Measurements from ENCODE around the gene PPP3R1. TPM values are rescaled to one million over a fixed set of nuclear protein-coding genes. Genes with fewer than 3 reads are reported as not detected.
A peak's percentile ranks its signal among the peaks of the same experiment; 100 is the strongest.

The PPP3R1 gene
- total and polyA plus RNA-seq, 2 of the 4 experiments (the other 2 are of a cell fraction) = 9.1 to 17.3 TPM

GRCh38 chr2:68282811-68283418, 30.6 kb upstream of the PPP3R1 start:
- Histone ChIP-seq H4K5ac (ENCODE audit: low read depth, low read length) (no peak overlapping the region), H3K4me2 (ENCODE audit: low read depth, low read length) (no peak overlapping the region), H3K4ac (ENCODE audit: low read depth, low read length) (no peak overlapping the region), H3K56ac (ENCODE audit: extremely low read depth, insufficient read depth, low read length) (no peak overlapping the region), H3K18ac (ENCODE audit: low read depth, low read length) (no peak overlapping the region), H4K8ac (ENCODE audit: low read depth in 2 of 2, low read length in 2 of 2) (no peak overlapping the region), H4K91ac (ENCODE audit: insufficient read depth, low read depth, low read length) (no peak overlapping the region), H3K27ac (ENCODE audit: insufficient read depth, low read length) (no peak overlapping the region), H2AK5ac (ENCODE audit: low read depth, low read length) (no peak overlapping the region), H2BK15ac (ENCODE audit: low read depth, low read length) (no peak overlapping the region), H2AFZ (replicated peaks; ENCODE audit: low read length, poor library complexity) (no peak overlapping the region), H2BK5ac (ENCODE audit: low read depth, low read length, poor library complexity, severe bottlenecking) (no peak overlapping the region), H3K27me3 (ENCODE audit: control insufficient read depth, insufficient read depth, low read length) (no peaks in the 10 kb centered on the region), H3K79me1 (ENCODE audit: low read depth in 1 of 2, low read length in 2 of 2) (no peaks in the 10 kb centered on the region), H3K4me3 (ENCODE audit: insufficient read depth, low read depth, low read length) (no peak overlapping the region), H2BK120ac (ENCODE audit: low read depth, low read length) (no peak overlapping the region), H4K20me1 (ENCODE audit: insufficient read depth, low read length) (no peaks in the 10 kb centered on the region), H3K14ac (replicated peaks; ENCODE audit: low read depth, low read length) (no peak overlapping the region), H3K9ac (ENCODE audit: low read depth, low read length) (no peak overlapping the region), H3K4me1 (ENCODE audit: control insufficient read depth, insufficient read depth, low read length) (no peaks in the 10 kb centered on the region; the same call in 1 of the 2 replicates), H3K9me3 (ENCODE audit: control insufficient read depth, insufficient read depth, low read length) (no peaks in the 10 kb centered on the region), H2AK9ac (replicated peaks; ENCODE audit: low read depth, low read length, poor library complexity) (no peak overlapping the region), H3K36me3 (ENCODE audit: control insufficient read depth, insufficient read depth, low read length) (no peaks in the 10 kb centered on the region), H3K9me1 (ENCODE audit: insufficient read depth, low read length) (peaks cover 3% of the 10 kb centered on the region; the same call in 1 of the 2 replicates), H3K23ac (ENCODE audit: low read depth, low read length) (no peak overlapping the region), H2BK20ac (ENCODE audit: low read depth, low read length) (no peak overlapping the region)
- no TSS peak for BruUV-seq (replicated peaks)
- intact Hi-C loops (cut with micrococcal nuclease) (loop anchor here (1.0 to 5.0 kb wide), 2 partner anchors 86 to 161 kb away; no protein-coding TSS in a partner anchor), dilution Hi-C loops (cut with HindIII; ENCODE audit: low sequenced_read_pairs, unreplicated experiment) (no loop called here), in situ Hi-C loops (cut with MboI; ENCODE audit: low sequenced_read_pairs) (no loop called here)
- WGBS, 2 experiments (ENCODE audit: extremely low coverage in 2 of 2, insufficient read length in 1 of 2) = no CpG with 5 or more reads among the region's 5 CpGs
- DNase-seq (peak; percentile 61), ATAC-seq (ENCODE audit: low read depth) (peak; percentile 74)
- CTCF ChIA-PET = interaction anchor here (0.6 to 5.3 kb wide), 5 partner anchors 11 to 160 kb away, joined by 4 to 23 read pairs (median 4); partner anchors contain the start of gene PNO1
- TF ChIP-seq RAD21 (IDR thresholded peaks at IDR 0.05; ENCODE audit: low read length) = peak; percentile 87
- TF ChIP-seq, protein P1, sequence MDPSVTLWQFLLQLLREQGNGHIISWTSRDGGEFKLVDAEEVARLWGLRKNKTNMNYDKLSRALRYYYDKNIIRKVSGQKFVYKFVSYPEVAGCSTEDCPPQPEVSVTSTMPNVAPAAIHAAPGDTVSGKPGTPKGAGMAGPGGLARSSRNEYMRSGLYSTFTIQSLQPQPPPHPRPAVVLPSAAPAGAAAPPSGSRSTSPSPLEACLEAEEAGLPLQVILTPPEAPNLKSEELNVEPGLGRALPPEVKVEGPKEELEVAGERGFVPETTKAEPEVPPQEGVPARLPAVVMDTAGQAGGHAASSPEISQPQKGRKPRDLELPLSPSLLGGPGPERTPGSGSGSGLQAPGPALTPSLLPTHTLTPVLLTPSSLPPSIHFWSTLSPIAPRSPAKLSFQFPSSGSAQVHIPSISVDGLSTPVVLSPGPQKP (IDR thresholded peaks at IDR 0.05; ENCODE audit: borderline replicate concordance, low read depth, low read length) = no peak
- peak; percentile 83 for TF ChIP-seq CTCF (conservative IDR thresholded peaks at IDR 0.05; ENCODE audit: low read depth, low read length)
- no peak for TF ChIP-seq RCOR1 (IDR thresholded peaks at IDR 0.05; ENCODE audit: insufficient replicate concordance, low read length)
- TF ChIP-seq SMC3 (IDR thresholded peaks at IDR 0.05; ENCODE audit: low read depth, low read length) = peak; percentile 82
- POLR2A ChIA-PET (ENCODE audit: unreplicated experiment) = no interaction called here
